Measurements from ENCODE around the gene NUP35.

Gene NUP35

GRCh38 chr2:183124222-183124956 is at the start of gene NUP35:
NUP35 (plus strand) TSS chr2:183124443; CDS start chr2:183124458, 15 bp downstream.
- peak; percentile 95 for DNase-seq (ENCODE audit: low spot score)

DNA sequence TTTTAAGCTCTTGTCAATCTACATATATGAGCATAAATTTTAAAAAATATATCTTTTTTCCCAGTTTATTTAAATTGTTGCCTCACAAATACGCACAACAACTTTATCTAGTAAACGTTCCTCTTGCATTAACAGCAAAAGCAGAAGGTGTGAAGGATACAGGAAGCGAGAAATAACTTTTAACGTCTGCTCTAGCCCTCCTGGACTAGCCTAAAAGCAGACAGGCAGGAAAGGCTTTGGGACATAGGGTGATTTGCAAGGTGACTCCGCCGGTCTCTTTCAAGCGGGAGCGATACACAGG is 46.1 kb upstream of the NUP35 start:
- DNase-seq (ENCODE audit: low spot score): no peak

- DNase-seq (ENCODE audit: low spot score): peak; percentile 93
Observed at GRCh38 chr2:183078464-183079138, 45.6 kb upstream of the NUP35 start, which contains the start of gene DUSP19. DUSP19 (plus strand) TSS chr2:183078747; CDS start chr2:183078934, 187 bp downstream.

GRCh38 chr2:183079139-183079775 is 45.0 kb upstream of the NUP35 start:
- peak; percentile 60 for DNase-seq (ENCODE audit: low spot score)

- no peak for DNase-seq (ENCODE audit: low spot score)
Observed at GRCh38 chr2:183081911-183082310, 42.3 kb upstream of the NUP35 start.

DNA sequence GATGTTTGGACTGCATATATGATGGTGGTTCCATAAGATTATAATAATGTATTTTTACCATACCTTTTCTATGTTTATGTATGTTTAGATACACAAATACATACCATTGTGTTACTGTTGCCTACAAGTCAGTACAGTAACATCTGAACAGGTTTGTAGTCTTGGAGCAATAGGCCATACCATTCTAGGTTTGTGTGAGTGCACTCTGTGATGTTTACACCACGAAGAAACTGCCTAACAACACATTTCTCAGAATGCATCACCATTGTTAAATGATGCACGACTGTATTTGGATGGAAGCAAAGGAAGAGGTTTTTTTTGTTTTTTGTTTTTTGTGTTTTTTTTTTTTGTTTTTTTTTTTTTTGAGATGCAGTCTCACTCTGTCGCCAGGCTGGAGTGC is 36.2 kb upstream of the NUP35 start:
- no peak for DNase-seq (ENCODE audit: low spot score)

GRCh38 chr2:183089192-183089851 is 34.9 kb upstream of the NUP35 start:
- DNase-seq (ENCODE audit: low spot score): no peak

DNA sequence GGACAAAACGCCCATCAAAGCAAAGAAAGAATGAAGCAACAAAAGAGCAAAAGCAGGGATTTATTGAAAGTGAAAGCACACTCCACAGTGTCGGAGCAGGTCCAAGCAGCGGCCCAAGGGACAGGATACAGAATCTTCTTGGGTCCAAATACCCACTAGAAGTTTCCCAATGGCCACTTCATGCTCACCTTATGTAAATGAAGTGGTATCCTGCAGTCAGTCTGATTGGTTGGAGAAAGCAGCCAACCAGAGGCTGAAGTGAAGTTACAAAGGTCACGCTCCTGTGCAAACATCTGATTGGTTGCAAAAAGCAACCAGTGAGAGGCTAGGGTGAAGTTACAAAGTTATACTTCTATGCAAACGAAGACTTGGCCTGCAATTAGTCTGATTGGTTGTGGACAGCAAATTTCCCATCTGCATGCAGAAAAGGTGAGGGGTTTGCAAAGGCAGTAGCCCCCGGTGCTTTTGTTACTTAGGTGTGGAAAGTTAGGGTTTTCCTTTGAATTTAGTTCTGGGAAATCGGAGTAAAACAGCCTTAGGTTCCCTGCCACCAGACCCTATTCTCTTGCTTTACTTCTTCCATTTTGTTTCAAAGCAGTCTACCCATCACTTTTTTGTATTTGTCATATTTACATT is 32.8 kb upstream of the NUP35 start:
- no peak for DNase-seq (ENCODE audit: low spot score)

DNA sequence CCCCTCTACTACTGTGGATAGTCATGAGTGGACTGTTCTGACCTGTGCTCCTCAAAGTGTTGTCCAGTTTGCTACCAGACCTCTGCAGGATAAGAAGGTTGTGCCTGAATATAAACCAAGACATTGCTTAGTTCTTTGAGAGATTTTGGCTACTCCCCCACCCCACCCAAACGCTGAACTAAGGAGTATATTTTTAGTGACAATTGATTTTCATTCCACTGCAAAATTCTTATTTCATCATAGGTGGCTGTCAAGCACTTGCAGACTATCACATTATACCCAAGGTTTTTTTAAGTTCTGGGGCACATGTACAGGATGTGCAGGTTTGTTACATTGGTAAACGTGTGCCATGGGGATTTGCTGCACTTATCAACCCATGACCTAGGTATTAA is 32.3 kb upstream of the NUP35 start:
- no peak for DNase-seq (ENCODE audit: low spot score)

DNA sequence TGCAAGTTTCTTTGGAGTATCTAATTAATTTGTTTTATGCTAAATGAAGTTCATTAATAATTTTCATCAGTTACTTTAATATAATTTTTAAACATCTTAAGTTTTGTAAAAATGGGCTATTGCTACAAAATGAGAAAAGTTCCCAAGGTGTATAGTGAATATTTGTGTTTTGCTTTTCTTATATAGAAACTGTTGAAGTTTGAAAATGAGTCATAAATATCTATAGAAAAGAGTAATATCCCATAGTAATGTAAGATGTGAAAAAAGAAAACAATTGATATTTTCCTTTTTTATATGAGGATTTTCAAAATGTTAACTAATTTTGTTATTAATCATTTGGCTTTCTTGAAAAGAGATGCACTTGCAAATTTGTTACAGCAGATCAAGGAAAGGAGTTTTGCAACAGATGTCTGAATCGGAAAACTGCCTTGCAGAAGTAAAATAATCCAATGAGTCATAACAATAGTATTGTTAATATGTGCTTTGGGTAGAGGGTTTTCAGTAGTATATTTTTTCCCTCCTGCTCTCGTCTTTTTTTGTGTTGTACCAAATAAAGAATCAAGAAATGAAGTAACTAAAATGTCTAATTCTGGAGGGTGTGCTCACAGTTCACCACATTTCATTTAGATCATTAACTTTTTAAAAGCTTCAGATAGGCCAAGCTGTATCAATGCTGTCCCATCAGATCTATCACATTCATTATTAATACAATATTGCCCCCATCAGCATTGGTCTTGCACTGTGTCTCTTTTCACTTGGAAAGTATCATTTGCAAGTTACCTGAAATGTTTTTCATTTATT is 30.2 kb upstream of the NUP35 start:
- DNase-seq (ENCODE audit: low spot score): no peak

DNA sequence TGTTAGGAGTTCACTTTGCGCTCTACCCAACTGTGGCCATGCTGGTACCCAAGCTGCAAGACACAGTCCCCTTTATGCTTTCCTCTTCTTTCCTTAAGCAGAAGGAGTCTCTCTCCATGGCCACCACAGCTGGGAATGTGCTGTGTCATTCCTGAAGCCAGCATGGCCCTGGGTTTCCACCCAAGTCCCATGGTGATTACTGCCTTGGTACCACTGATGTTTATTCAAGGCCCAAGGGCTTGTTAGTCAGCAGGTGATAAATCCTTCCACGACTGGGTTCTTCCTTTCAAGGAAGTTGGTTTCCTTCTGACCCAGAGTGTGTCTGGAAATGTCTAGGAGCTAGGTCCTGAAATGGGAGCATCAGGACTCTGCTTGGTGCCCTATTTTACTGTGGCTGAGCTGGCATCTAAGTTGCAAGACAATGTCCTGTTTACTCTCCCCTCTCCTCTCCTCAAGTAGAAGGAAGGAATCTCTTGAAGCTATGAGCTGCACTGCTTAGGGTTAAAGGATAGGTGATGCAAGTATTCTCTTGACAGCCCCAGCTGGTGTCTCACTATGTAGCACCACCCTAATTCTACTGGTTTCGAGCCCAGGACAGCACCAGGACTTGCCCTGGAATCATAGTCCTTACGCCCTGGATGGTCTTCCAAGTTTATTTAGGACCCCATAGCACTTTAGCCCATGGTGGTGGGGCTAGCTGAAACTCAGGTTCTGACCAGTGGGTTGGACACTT is 18.7 kb upstream of the NUP35 start:
- no peak for DNase-seq (ENCODE audit: low spot score)

- no peak for DNase-seq (ENCODE audit: low spot score)
Observed at GRCh38 chr2:183112577-183112976, 11.7 kb upstream of the NUP35 start.

GRCh38 chr2:183113630-183114029 is 10.6 kb upstream of the NUP35 start:
- DNase-seq (ENCODE audit: low spot score): no peak

DNA sequence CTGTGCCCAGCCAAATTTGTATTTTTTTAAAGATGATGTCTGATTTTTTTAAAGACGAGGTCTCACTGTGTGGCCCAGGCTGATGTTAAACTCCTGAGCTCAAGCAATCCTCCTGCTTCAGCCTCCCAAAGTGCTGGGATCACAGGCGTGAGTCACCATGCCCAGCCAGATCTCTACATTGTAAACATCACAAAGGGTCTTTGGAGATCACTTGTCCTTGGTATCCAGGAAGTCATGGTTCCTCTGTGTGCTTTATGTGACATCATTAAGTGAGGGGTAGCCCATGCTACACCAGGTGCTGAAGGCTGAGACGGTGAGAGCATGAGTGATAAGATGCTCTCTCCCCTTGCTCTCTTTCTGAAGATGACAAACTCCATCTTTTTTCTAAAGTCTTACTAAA is 7.0 kb upstream of the NUP35 start:
- no peak for DNase-seq (ENCODE audit: low spot score)

- no peak for DNase-seq (ENCODE audit: low spot score)
Observed at GRCh38 chr2:183123117-183123958, 905 bp upstream of the NUP35 start.

GRCh38 chr2:183123959-183124221 is 353 bp upstream of the NUP35 start:
- no peak for DNase-seq (ENCODE audit: low spot score)

DNA sequence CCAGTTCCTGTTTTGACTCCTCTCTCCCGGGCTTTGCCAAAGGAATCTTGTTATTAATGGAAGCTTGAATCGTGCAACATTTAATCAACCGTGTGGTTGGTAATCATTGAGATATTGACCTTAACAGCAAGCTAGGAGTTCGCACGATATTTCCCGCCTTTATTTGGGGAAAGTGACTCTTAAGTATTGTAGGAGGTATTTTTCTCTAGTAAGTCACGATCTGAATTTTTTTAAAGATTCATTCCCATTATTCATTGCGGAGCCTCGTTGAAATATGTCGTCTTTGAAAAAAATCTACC is 663 bp downstream of the NUP35 start:
- DNase-seq (ENCODE audit: low spot score): no peak

DNA sequence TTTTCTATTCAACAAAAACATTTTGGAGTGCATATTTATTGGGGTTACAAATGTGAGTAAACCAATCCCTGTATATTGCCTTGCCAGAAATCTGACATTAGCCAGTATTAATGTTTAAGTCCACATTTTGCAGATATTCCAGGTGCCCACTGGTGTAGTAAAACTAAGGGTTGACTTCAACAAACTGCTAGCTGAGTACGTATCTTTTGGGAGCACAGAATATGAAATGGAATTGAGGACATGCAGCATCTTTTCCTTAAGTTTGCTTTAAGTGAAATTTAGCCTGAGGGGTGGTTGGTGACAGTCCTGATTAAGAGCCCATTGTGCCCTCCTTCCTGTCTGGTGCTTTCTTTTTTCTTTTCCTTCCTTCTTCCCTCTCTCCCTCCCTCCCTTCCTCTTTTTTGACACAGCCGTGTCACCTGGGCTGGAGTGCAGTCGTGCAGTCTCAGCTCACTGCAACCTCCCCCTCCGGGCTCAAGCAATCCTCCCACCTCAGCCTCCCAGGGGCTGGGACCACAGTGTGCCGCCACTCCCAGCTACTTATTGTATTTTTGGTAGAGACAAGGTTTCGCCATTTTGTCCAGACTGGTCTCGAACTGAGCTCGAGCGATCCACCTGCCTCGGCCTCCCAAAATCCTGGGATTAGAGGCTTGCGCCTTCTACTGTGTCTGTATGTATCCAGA is 1.6 kb downstream of the NUP35 start:
- peak; percentile 9 for DNase-seq (ENCODE audit: low spot score)

GRCh38 chr2:183126635-183127034 is 2.4 kb downstream of the NUP35 start:
- DNase-seq (ENCODE audit: low spot score): no peak

DNA sequence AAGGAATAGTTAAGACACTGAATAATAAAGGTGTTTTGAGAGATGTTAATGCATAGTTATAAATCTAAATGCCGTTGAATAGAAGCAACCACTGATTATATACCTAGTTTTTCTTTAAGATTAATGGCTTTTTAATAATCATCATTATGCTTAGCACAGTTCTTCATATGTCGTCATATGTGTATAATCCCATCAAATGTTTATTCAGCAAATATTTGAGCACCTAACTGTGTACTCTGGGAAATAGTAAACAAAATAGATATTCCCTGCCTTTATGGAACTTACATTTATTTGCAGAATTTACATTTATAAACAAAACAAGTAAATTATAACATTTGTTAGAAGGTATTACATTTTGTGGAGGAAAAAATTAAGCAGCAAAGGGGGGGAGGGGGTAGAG is 9.8 kb downstream of the NUP35 start:
- DNase-seq (ENCODE audit: low spot score): no peak
